ENCODE results near the gene PECR.

PECR gene

GRCh38 chr2:216069028-216069427 lies 12.6 kb downstream of the PECR start:
- no peaks in the 10 kb centered on the region for H3K9me3 Mint-ChIP-seq
- peaks cover 19% of the 10 kb centered on the region for H3K4me1 Mint-ChIP-seq (ENCODE audit: low read depth)
- no peaks in the 10 kb centered on the region for H3K27me3 Mint-ChIP-seq
- H3K4me3 Mint-ChIP-seq = no peak overlapping the region
- H3K27ac Mint-ChIP-seq = no peak overlapping the region
- peaks cover 6% of the 10 kb centered on the region for H3K36me3 Mint-ChIP-seq (ENCODE audit: low read depth)

GRCh38 chr2:216066230-216066629 lies 15.4 kb downstream of the PECR start:
- H3K36me3 Mint-ChIP-seq (ENCODE audit: low read depth) = peaks cover 10% of the 10 kb centered on the region
- no peaks in the 10 kb centered on the region for H3K9me3 Mint-ChIP-seq
- no peak overlapping the region for H3K4me3 Mint-ChIP-seq
- no peak overlapping the region for H3K27ac Mint-ChIP-seq
- peaks cover 14% of the 10 kb centered on the region for H3K4me1 Mint-ChIP-seq (ENCODE audit: low read depth)
- H3K27me3 Mint-ChIP-seq = no peaks in the 10 kb centered on the region

GRCh38 chr2:216064665-216065064 lies 16.9 kb downstream of the PECR start:
- Mint-ChIP-seq H3K27me3 (no peaks in the 10 kb centered on the region), H3K9me3 (no peaks in the 10 kb centered on the region), H3K4me3 (no peak overlapping the region), H3K27ac (no peak overlapping the region), H3K36me3 (ENCODE audit: low read depth) (peaks cover 10% of the 10 kb centered on the region), H3K4me1 (ENCODE audit: low read depth) (peaks cover 14% of the 10 kb centered on the region)

- Mint-ChIP-seq H3K4me3 (no peak overlapping the region), H3K4me1 (ENCODE audit: low read depth) (peaks cover 16% of the 10 kb centered on the region), H3K9me3 (no peaks in the 10 kb centered on the region), H3K27ac (no peak overlapping the region), H3K36me3 (ENCODE audit: low read depth) (peaks cover 15% of the 10 kb centered on the region), H3K27me3 (no peaks in the 10 kb centered on the region)
Observed at GRCh38 chr2:216064014-216064630, 17.5 kb downstream of the PECR start.

GRCh38 chr2:216059233-216059834 lies 22.3 kb downstream of the PECR start:
- Mint-ChIP-seq H3K27ac (no peak overlapping the region), H3K4me3 (no peak overlapping the region)

GRCh38 chr2:216057688-216058193 lies 23.9 kb downstream of the PECR start:
- Mint-ChIP-seq H3K27me3 (no peaks in the 10 kb centered on the region), H3K36me3 (ENCODE audit: low read depth) (peaks cover 18% of the 10 kb centered on the region), H3K4me3 (peak overlapping the region; percentile 77), H3K27ac (peak overlapping the region; percentile 90), H3K4me1 (ENCODE audit: low read depth) (peaks cover 33% of the 10 kb centered on the region), H3K9me3 (no peaks in the 10 kb centered on the region)

More at GRCh38 chr2:216059233-216059834, 22.3 kb downstream of the PECR start:
- H3K4me1 Mint-ChIP-seq (ENCODE audit: low read depth) = peaks cover 33% of the 10 kb centered on the region
- H3K36me3 Mint-ChIP-seq (ENCODE audit: low read depth) = peaks cover 18% of the 10 kb centered on the region
- no peaks in the 10 kb centered on the region for H3K27me3 Mint-ChIP-seq
- no peaks in the 10 kb centered on the region for H3K9me3 Mint-ChIP-seq

- Mint-ChIP-seq H3K4me1 (ENCODE audit: low read depth) (peaks cover 33% of the 10 kb centered on the region), H3K27ac (peak overlapping the region; percentile 36), H3K36me3 (ENCODE audit: low read depth) (peaks cover 16% of the 10 kb centered on the region), H3K27me3 (no peaks in the 10 kb centered on the region), H3K9me3 (no peaks in the 10 kb centered on the region), H3K4me3 (no peak overlapping the region)
Observed at GRCh38 chr2:216056739-216057138, 24.9 kb downstream of the PECR start.

- Mint-ChIP-seq H3K36me3 (ENCODE audit: low read depth) (peaks cover 17% of the 10 kb centered on the region), H3K9me3 (no peaks in the 10 kb centered on the region), H3K4me3 (no peak overlapping the region), H3K27ac (no peak overlapping the region), H3K4me1 (ENCODE audit: low read depth) (peaks cover 33% of the 10 kb centered on the region), H3K27me3 (no peaks in the 10 kb centered on the region)
Observed at GRCh38 chr2:216055680-216056079, 25.9 kb downstream of the PECR start.

- H3K36me3 Mint-ChIP-seq (ENCODE audit: low read depth) = peaks cover 17% of the 10 kb centered on the region
- no peaks in the 10 kb centered on the region for H3K27me3 Mint-ChIP-seq
- H3K4me1 Mint-ChIP-seq (ENCODE audit: low read depth) = peaks cover 14% of the 10 kb centered on the region
- no peak overlapping the region for H3K27ac Mint-ChIP-seq
- H3K4me3 Mint-ChIP-seq = no peak overlapping the region
- no peaks in the 10 kb centered on the region for H3K9me3 Mint-ChIP-seq
Observed at GRCh38 chr2:216052420-216052819, 29.2 kb downstream of the PECR start.

GRCh38 chr2:216051350-216051749 lies 30.3 kb downstream of the PECR start:
- Mint-ChIP-seq H3K4me3 (no peak overlapping the region), H3K27ac (no peak overlapping the region), H3K27me3 (no peaks in the 10 kb centered on the region), H3K36me3 (ENCODE audit: low read depth) (peaks cover 17% of the 10 kb centered on the region), H3K9me3 (no peaks in the 10 kb centered on the region), H3K4me1 (ENCODE audit: low read depth) (peaks cover 4% of the 10 kb centered on the region)

GRCh38 chr2:216049452-216049851 lies 32.2 kb downstream of the PECR start:
- no peaks in the 10 kb centered on the region for H3K9me3 Mint-ChIP-seq
- H3K36me3 Mint-ChIP-seq (ENCODE audit: low read depth) = peaks cover 19% of the 10 kb centered on the region
- no peak overlapping the region for H3K27ac Mint-ChIP-seq
- H3K4me3 Mint-ChIP-seq = no peak overlapping the region
- H3K4me1 Mint-ChIP-seq (ENCODE audit: low read depth) = no peaks in the 10 kb centered on the region
- H3K27me3 Mint-ChIP-seq = no peaks in the 10 kb centered on the region

- Mint-ChIP-seq H3K36me3 (ENCODE audit: low read depth) (peaks cover 22% of the 10 kb centered on the region), H3K4me3 (no peak overlapping the region), H3K9me3 (no peaks in the 10 kb centered on the region), H3K27me3 (no peaks in the 10 kb centered on the region), H3K4me1 (ENCODE audit: low read depth) (no peaks in the 10 kb centered on the region), H3K27ac (no peak overlapping the region)
Observed at GRCh38 chr2:216047397-216047796, 34.2 kb downstream of the PECR start.

- Mint-ChIP-seq H3K4me1 (ENCODE audit: low read depth) (no peaks in the 10 kb centered on the region), H3K27ac (no peak overlapping the region), H3K4me3 (no peak overlapping the region), H3K27me3 (no peaks in the 10 kb centered on the region), H3K9me3 (no peaks in the 10 kb centered on the region), H3K36me3 (ENCODE audit: low read depth) (peaks cover 23% of the 10 kb centered on the region)
Observed at GRCh38 chr2:216044883-216045486, 36.6 kb downstream of the PECR start.

- no peak overlapping the region for H3K27ac Mint-ChIP-seq
- H3K36me3 Mint-ChIP-seq (ENCODE audit: low read depth) = peaks cover 26% of the 10 kb centered on the region
- H3K4me1 Mint-ChIP-seq (ENCODE audit: low read depth) = no peaks in the 10 kb centered on the region
- H3K4me3 Mint-ChIP-seq = no peak overlapping the region
- H3K9me3 Mint-ChIP-seq = no peaks in the 10 kb centered on the region
- no peaks in the 10 kb centered on the region for H3K27me3 Mint-ChIP-seq
Observed at GRCh38 chr2:216043949-216044348, 37.7 kb downstream of the PECR start.

GRCh38 chr2:216041438-216041837 lies 40.2 kb downstream of the PECR start:
- no peak overlapping the region for H3K27ac Mint-ChIP-seq
- no peak overlapping the region for H3K4me3 Mint-ChIP-seq
- H3K27me3 Mint-ChIP-seq = no peaks in the 10 kb centered on the region
- H3K36me3 Mint-ChIP-seq (ENCODE audit: low read depth) = peaks cover 24% of the 10 kb centered on the region
- no peaks in the 10 kb centered on the region for H3K9me3 Mint-ChIP-seq
- H3K4me1 Mint-ChIP-seq (ENCODE audit: low read depth) = no peaks in the 10 kb centered on the region
